ENCODE data around the gene CRAMP1.

Gene CRAMP1

DNA sequence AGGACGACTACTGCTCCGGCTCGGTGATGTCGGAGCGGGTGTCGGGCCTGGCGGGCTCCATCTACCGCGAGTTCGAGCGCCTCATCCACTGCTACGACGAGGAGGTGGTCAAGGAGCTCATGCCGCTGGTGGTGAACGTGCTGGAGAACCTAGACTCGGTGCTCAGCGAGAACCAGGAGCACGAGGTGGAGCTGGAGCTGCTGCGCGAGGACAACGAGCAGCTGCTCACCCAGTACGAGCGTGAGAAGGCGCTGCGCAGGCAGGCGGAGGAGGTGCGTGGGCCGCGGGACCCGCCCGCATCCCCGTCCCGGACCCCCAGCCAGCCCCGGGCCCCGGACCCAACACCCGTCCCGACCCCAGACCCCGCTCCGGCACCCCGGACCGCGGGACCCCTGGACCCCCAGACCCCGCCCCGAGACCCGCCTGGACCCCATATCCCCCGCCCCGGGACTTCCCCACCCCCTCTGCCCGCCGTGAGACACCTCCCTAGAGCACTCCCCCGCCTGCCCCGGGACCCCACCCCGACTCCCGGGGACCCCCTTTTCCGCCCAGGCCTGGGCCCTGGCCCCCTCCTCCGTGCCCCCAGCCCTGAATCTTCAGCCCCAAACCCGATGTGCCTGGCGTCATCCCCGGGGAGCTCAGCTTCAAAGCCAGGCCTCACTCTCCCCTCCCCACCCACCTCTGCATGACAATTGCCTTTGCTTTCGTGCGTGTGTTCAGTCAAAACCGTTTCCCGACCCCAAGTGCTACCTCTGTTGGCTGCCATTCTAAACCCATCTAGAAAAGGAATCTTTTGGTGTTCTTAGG is 94.4 kb downstream of the CRAMP1 start:
- Histone ChIP-seq H3K4me3 (replicated peaks; ENCODE audit: insufficient read depth, low read length) (peak overlapping the region; percentile 77), H3K27ac (replicated peaks) (peak overlapping the region; percentile 71), H3K27me3 (ENCODE audit: insufficient read depth, poor library complexity, severe bottlenecking) (no peaks in the 10 kb centered on the region)
- DNase-seq (ENCODE audit: low read depth in 1 of 2, low spot score in 1 of 2), result peak; percentile 39 to 54
- TF ChIP-seq, protein P1, sequence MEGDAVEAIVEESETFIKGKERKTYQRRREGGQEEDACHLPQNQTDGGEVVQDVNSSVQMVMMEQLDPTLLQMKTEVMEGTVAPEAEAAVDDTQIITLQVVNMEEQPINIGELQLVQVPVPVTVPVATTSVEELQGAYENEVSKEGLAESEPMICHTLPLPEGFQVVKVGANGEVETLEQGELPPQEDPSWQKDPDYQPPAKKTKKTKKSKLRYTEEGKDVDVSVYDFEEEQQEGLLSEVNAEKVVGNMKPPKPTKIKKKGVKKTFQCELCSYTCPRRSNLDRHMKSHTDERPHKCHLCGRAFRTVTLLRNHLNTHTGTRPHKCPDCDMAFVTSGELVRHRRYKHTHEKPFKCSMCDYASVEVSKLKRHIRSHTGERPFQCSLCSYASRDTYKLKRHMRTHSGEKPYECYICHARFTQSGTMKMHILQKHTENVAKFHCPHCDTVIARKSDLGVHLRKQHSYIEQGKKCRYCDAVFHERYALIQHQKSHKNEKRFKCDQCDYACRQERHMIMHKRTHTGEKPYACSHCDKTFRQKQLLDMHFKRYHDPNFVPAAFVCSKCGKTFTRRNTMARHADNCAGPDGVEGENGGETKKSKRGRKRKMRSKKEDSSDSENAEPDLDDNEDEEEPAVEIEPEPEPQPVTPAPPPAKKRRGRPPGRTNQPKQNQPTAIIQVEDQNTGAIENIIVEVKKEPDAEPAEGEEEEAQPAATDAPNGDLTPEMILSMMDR (IDR thresholded peaks at IDR 0.05; ENCODE audit: insufficient read depth, low read length), result no peak
- TF ChIP-seq REST (IDR thresholded peaks at IDR 0.05; ENCODE audit: insufficient replicate concordance, low read depth) (no peak), POLR2AphosphoS5 (IDR thresholded peaks at IDR 0.05; ENCODE audit: low read depth) (no peak), GABPA (IDR thresholded peaks at IDR 0.05; ENCODE audit: low read depth) (no peak), SPI1 (IDR thresholded peaks at IDR 0.05; ENCODE audit: borderline replicate concordance, low read depth) (no peak)

DNA sequence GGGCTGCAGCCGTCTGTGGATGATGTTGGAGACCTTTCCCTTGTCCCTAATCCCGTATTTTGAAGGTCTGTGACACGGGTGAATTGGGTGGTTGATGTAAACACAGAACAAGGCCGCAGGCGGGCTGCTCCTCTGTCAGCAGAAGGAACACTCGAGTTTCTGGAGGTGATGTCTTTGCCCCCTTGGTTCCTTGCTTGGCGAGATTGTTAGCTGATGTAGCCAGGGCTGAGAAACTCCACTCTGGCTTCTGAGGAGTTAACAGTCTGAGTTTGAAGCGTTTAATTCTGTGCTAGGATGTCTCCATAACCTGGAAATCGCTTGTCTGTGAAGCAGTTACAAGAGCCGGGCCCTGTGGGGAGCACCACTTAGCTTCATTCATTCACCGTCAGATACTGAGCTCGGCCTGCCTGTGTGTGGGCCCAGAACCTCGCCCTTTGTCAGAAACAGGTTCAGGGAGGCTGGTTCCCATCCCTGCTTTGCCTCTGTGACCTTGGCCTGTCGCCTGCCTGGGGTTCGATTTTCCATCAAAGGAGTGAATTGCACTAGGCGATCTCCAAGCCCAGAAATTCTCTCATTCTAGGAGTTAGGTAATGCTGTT is 95.1 kb downstream of the CRAMP1 start:
- peak overlapping the region; percentile 35; the same call in 1 of the 2 replicates for H3K27ac ChIP-seq (replicated peaks)
- H3K4me3 ChIP-seq (replicated peaks; ENCODE audit: insufficient read depth, low read length), result peak overlapping the region; percentile 77
- TF ChIP-seq GABPA (IDR thresholded peaks at IDR 0.05; ENCODE audit: low read depth) (no peak), SPI1 (IDR thresholded peaks at IDR 0.05; ENCODE audit: borderline replicate concordance, low read depth) (no peak), POLR2AphosphoS5 (IDR thresholded peaks at IDR 0.05; ENCODE audit: low read depth) (no peak)
- TF ChIP-seq, protein P1 (IDR thresholded peaks at IDR 0.05; ENCODE audit: insufficient read depth, low read length), result no peak
- no peaks in the 10 kb centered on the region for H3K27me3 ChIP-seq (ENCODE audit: insufficient read depth, poor library complexity, severe bottlenecking)
- no peak for DNase-seq (ENCODE audit: low read depth in 1 of 2, low spot score in 1 of 2)

- no peak for TF ChIP-seq SPI1 (IDR thresholded peaks at IDR 0.05; ENCODE audit: borderline replicate concordance, low read depth)
- no peak for TF ChIP-seq POLR2AphosphoS5 (IDR thresholded peaks at IDR 0.05; ENCODE audit: low read depth)
- no peak for TF ChIP-seq GABPA (IDR thresholded peaks at IDR 0.05; ENCODE audit: low read depth)
- TF ChIP-seq, protein P1 (IDR thresholded peaks at IDR 0.05; ENCODE audit: insufficient read depth, low read length), result no peak
- TF ChIP-seq REST (IDR thresholded peaks at IDR 0.05; ENCODE audit: insufficient replicate concordance, low read depth), result no peak
- H3K4me3 ChIP-seq (replicated peaks; ENCODE audit: insufficient read depth, low read length), result no peak overlapping the region
- no peak overlapping the region for H3K27ac ChIP-seq (replicated peaks)
Observed at GRCh38 chr16:1708083-1708767, 96.1 kb downstream of the CRAMP1 start.

More at GRCh38 chr16:1708083-1708767, 96.1 kb downstream of the CRAMP1 start:
- no peak for DNase-seq (ENCODE audit: low read depth in 1 of 2, low spot score in 1 of 2)
- H3K27me3 ChIP-seq (ENCODE audit: insufficient read depth, poor library complexity, severe bottlenecking), result no peaks in the 10 kb centered on the region

Measured in HL-60 (cell line).